ENCODE measurements around the gene TTYH3. TPM values are rescaled to one million over a fixed set of nuclear protein-coding genes. Genes with fewer than 3 reads are reported as not detected.

The TTYH3 gene
- total RNA-seq, 1 donor from 2014 or later = 324 TPM

DNA sequence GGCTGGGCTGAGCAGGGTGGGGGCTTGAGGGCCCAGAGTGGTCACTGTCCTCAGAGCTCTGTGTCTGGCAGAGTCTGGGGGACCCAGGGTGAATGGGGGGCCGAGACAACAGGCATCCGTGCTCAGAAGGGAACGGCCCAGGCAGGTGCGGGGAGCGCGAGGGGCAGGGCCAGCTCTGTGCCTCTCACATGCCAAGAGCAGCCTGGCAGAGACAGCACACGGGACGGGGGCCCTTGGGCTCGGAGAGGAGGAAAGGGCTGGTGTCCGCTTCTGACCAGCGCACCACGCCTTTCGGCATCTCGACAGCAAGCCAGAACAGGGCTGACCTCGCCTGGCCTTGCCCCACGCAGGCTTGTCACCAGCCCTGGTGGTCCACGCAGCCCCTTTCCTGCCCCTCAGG is 69.6 kb downstream of the TTYH3 start:
- TF ChIP-seq CTCF (IDR thresholded peaks at IDR 0.05; ENCODE audit: partially characterized antibody, unreplicated experiment) = no peak
- Mint-ChIP-seq H3K27me3 (ENCODE audit: unreplicated experiment) (peaks cover 7% of the 10 kb centered on the region), H3K36me3 (ENCODE audit: unreplicated experiment) (no peaks in the 10 kb centered on the region), H3K4me1 (ENCODE audit: low read depth, unreplicated experiment) (peaks cover 6% of the 10 kb centered on the region), H3K27ac (ENCODE audit: unreplicated experiment) (no peak overlapping the region), H3K4me3 (ENCODE audit: unreplicated experiment) (no peak overlapping the region), H3K9me3 (ENCODE audit: unreplicated experiment) (no peaks in the 10 kb centered on the region)
- DNase-seq = no peak

DNA sequence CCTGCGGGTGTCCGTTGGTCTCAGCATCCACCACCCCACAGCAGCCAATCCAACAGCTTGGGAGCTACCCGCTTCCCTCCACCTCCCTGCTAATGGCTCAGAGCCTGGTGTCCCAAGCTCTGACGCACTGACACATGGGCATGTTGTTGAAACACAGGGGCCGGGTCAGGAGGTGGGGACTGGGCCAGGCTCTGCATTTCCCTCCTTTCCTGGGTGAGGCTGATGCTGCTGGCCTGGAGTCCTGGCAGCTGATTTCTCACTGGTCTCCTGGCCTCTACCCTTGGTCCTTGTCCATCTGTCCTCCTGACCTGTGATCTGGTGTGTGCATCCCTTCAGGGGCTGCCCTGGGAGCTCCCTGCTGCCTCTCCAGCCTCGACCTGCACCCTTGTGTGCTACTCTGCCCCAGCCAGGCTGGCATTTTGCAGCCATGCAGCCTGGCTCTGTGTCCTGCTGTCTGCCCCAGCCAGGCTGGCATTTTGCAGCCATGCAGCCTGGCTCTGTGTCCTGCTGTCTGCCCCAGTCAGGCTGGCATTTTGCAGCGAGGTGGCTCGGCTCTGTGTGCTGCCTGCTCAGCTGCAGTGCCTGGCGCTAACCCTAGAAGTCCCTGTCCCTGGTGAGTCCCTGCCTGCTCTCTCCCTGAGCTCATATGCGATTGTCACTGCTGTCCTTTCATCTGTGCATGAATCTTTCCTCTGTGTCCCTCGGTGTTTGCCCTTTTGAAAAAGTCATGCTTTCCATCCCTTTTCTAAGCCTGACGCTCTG is 70.2 kb downstream of the TTYH3 start:
- no peaks in the 10 kb centered on the region for H3K9me3 Mint-ChIP-seq (ENCODE audit: unreplicated experiment)
- no peaks in the 10 kb centered on the region for H3K36me3 Mint-ChIP-seq (ENCODE audit: unreplicated experiment)
- no peak for TF ChIP-seq CTCF (IDR thresholded peaks at IDR 0.05; ENCODE audit: partially characterized antibody, unreplicated experiment)
- H3K4me3 Mint-ChIP-seq (ENCODE audit: unreplicated experiment) = no peak overlapping the region
- peaks cover 8% of the 10 kb centered on the region for H3K4me1 Mint-ChIP-seq (ENCODE audit: low read depth, unreplicated experiment)
- DNase-seq = no peak
- peaks cover 13% of the 10 kb centered on the region for H3K27me3 Mint-ChIP-seq (ENCODE audit: unreplicated experiment)
- no peak overlapping the region for H3K27ac Mint-ChIP-seq (ENCODE audit: unreplicated experiment)

- no peak for TF ChIP-seq CTCF (IDR thresholded peaks at IDR 0.05; ENCODE audit: partially characterized antibody, unreplicated experiment)
- DNase-seq = no peak
- peaks cover 11% of the 10 kb centered on the region for H3K4me1 Mint-ChIP-seq (ENCODE audit: low read depth, unreplicated experiment)
- peaks cover 2% of the 10 kb centered on the region for H3K9me3 Mint-ChIP-seq (ENCODE audit: unreplicated experiment)
- no peak overlapping the region for H3K4me3 Mint-ChIP-seq (ENCODE audit: unreplicated experiment)
- no peaks in the 10 kb centered on the region for H3K36me3 Mint-ChIP-seq (ENCODE audit: unreplicated experiment)
- peaks cover 13% of the 10 kb centered on the region for H3K27me3 Mint-ChIP-seq (ENCODE audit: unreplicated experiment)
- H3K27ac Mint-ChIP-seq (ENCODE audit: unreplicated experiment) = no peak overlapping the region
Observed at GRCh38 chr7:2702594-2702957, 70.8 kb downstream of the TTYH3 start.

DNA sequence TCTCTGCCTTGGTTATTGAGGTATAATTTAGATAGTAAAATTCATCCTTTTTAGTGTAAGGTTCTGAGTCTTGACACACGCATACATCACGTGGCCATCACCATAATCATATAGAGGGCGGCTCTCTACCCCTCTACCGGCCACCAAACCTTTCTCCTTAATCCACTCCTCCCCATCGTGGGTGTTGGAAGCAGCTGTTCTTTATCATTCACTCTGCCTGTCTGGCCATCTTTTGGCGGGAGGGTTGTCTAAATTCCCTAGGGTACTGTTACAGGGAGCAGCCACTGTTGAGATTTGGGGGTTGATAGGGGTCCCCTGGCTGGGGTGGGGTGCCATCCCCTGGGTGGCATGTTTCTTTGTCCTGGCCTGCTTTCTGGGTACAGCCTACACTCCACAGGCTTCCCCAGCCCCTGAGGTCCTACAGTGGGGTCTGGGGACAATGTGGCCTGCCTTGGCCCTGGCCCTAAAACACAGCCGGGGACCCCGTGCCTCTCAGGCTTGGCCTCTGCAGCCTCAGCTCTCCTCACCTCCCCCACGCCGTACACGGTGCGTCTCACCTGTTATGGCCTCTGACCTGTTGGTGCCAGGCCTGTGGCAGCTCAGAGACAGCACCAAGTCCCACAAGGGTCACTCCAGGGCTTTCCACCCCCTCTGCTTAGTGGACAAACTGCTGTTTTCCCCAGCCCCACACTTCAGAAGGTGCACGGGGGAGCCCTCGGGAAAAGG is 73.7 kb downstream of the TTYH3 start:
- peaks cover 7% of the 10 kb centered on the region for H3K27me3 Mint-ChIP-seq (ENCODE audit: unreplicated experiment)
- TF ChIP-seq CTCF (IDR thresholded peaks at IDR 0.05; ENCODE audit: partially characterized antibody, unreplicated experiment) = no peak
- H3K4me3 Mint-ChIP-seq (ENCODE audit: unreplicated experiment) = no peak overlapping the region
- no peak for DNase-seq
- H3K27ac Mint-ChIP-seq (ENCODE audit: unreplicated experiment) = no peak overlapping the region
- H3K9me3 Mint-ChIP-seq (ENCODE audit: unreplicated experiment) = peaks cover 2% of the 10 kb centered on the region
- no peaks in the 10 kb centered on the region for H3K36me3 Mint-ChIP-seq (ENCODE audit: unreplicated experiment)
- H3K4me1 Mint-ChIP-seq (ENCODE audit: low read depth, unreplicated experiment) = peaks cover 11% of the 10 kb centered on the region

DNA sequence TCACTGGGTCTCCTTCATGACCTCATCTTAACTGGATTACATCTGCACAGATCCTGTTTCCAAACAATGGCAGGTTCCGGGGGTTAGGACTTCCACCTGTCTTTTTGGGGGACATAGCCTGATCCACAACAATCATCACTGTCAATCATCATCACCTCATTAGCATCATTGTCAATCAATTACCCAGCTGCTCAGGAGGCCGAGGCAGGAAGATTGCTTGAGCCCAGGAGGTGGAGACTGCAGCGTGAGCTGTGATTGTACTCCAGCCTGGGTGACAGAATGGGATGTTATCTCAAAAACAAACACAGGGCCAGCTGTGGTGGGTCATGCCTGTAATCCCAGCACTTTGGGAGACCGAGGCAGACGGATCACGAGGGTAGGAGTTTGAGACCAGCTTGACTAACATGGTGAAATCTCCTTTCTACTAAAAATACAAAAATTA is 74.9 kb downstream of the TTYH3 start:
- Mint-ChIP-seq H3K9me3 (ENCODE audit: unreplicated experiment) (peaks cover 2% of the 10 kb centered on the region), H3K4me3 (ENCODE audit: unreplicated experiment) (peak overlapping the region; percentile 20), H3K36me3 (ENCODE audit: unreplicated experiment) (no peaks in the 10 kb centered on the region), H3K27me3 (ENCODE audit: unreplicated experiment) (peaks cover 7% of the 10 kb centered on the region), H3K27ac (ENCODE audit: unreplicated experiment) (peak overlapping the region; percentile 33), H3K4me1 (ENCODE audit: low read depth, unreplicated experiment) (peaks cover 11% of the 10 kb centered on the region)
- DNase-seq = no peak
- no peak for TF ChIP-seq CTCF (IDR thresholded peaks at IDR 0.05; ENCODE audit: partially characterized antibody, unreplicated experiment)

Measured in glutamatergic neuron (in vitro differentiated cells).